ENCODE measurements around the gene AUTS2. TPM values are rescaled to one million over a fixed set of nuclear protein-coding genes. Genes with fewer than 3 reads are reported as not detected.

Gene AUTS2
- total RNA-seq, 1 experiment from 2014 or later, result 42.1 TPM

GRCh38 chr7:70460071-70460470, 861.8 kb downstream of the AUTS2 start:
- POLR2A ChIA-PET (ENCODE audit: low non-redundant PET), result no interaction called here
- no peak for DNase-seq (ENCODE audit: low spot score)
- BruUV-seq (replicated peaks), result no TSS peak
- Histone ChIP-seq H3K27ac (ENCODE audit: low read depth, low read length, poor library complexity, severe bottlenecking) (no peak overlapping the region), H3K9me3 (ENCODE audit: low read depth, low read length, poor library complexity, severe bottlenecking) (no peaks in the 10 kb centered on the region), H3K4me1 (ENCODE audit: insufficient read depth, low read length, poor library complexity, severe bottlenecking) (no peaks in the 10 kb centered on the region), H3K27me3 (replicated peaks; ENCODE audit: insufficient read depth, low read depth, low read length, poor library complexity) (no peaks in the 10 kb centered on the region), H3K36me3 (ENCODE audit: insufficient read depth, low read length, poor library complexity, severe bottlenecking) (no peaks in the 10 kb centered on the region), H3K4me3 (ENCODE audit: low read depth, low read length, poor library complexity, severe bottlenecking) (no peak overlapping the region)
- intact Hi-C loops (cut with micrococcal nuclease; ENCODE audit: unreplicated experiment), result no loop called here
- TF ChIP-seq, protein P1, sequence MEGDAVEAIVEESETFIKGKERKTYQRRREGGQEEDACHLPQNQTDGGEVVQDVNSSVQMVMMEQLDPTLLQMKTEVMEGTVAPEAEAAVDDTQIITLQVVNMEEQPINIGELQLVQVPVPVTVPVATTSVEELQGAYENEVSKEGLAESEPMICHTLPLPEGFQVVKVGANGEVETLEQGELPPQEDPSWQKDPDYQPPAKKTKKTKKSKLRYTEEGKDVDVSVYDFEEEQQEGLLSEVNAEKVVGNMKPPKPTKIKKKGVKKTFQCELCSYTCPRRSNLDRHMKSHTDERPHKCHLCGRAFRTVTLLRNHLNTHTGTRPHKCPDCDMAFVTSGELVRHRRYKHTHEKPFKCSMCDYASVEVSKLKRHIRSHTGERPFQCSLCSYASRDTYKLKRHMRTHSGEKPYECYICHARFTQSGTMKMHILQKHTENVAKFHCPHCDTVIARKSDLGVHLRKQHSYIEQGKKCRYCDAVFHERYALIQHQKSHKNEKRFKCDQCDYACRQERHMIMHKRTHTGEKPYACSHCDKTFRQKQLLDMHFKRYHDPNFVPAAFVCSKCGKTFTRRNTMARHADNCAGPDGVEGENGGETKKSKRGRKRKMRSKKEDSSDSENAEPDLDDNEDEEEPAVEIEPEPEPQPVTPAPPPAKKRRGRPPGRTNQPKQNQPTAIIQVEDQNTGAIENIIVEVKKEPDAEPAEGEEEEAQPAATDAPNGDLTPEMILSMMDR (conservative IDR thresholded peaks at IDR 0.05; ENCODE audit: low read depth, low read length), result no peak
- no peak for TF ChIP-seq EZH2 (IDR thresholded peaks at IDR 0.05; ENCODE audit: borderline replicate concordance, low read depth, low read length, poor library complexity, severe bottlenecking)
- CTCF ChIA-PET, result no interaction called here

DNA sequence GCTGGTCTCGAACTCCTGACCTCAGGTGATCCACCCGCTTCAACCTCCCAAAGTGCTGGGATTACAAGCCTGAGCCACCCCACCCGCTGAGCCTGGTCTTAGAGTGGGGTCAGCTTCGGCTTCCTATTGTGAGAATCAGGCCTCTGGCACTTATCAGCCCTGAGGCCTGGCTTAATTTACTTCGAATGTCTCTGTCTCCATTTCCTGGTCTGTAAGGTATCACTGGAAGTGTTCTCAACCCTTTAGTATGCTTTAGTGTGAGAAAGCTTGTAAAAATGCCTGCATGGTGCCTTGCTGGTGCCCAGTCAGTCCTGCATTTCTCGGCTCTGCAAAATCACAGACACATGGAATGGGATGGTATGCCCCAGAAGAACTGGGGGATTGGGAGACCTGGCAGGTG, 862.3 kb downstream of the AUTS2 start:
- intact Hi-C loops (cut with micrococcal nuclease; ENCODE audit: unreplicated experiment), result no loop called here
- POLR2A ChIA-PET (ENCODE audit: low non-redundant PET), result no interaction called here
- Histone ChIP-seq H3K4me1 (ENCODE audit: insufficient read depth, low read length, poor library complexity, severe bottlenecking) (no peaks in the 10 kb centered on the region), H3K27ac (ENCODE audit: low read depth, low read length, poor library complexity, severe bottlenecking) (no peak overlapping the region), H3K9me3 (ENCODE audit: low read depth, low read length, poor library complexity, severe bottlenecking) (no peaks in the 10 kb centered on the region), H3K36me3 (ENCODE audit: insufficient read depth, low read length, poor library complexity, severe bottlenecking) (no peaks in the 10 kb centered on the region), H3K4me3 (ENCODE audit: low read depth, low read length, poor library complexity, severe bottlenecking) (no peak overlapping the region), H3K27me3 (replicated peaks; ENCODE audit: insufficient read depth, low read depth, low read length, poor library complexity) (no peaks in the 10 kb centered on the region)
- CTCF ChIA-PET, result no interaction called here
- no peak for DNase-seq (ENCODE audit: low spot score)
- BruUV-seq (replicated peaks), result no TSS peak
- TF ChIP-seq EZH2 (IDR thresholded peaks at IDR 0.05; ENCODE audit: borderline replicate concordance, low read depth, low read length, poor library complexity, severe bottlenecking), result no peak
- TF ChIP-seq, protein P1 (conservative IDR thresholded peaks at IDR 0.05; ENCODE audit: low read depth, low read length), result no peak

- Histone ChIP-seq H3K4me3 (ENCODE audit: low read depth, low read length, poor library complexity, severe bottlenecking) (no peak overlapping the region), H3K4me1 (ENCODE audit: insufficient read depth, low read length, poor library complexity, severe bottlenecking) (no peaks in the 10 kb centered on the region), H3K36me3 (ENCODE audit: insufficient read depth, low read length, poor library complexity, severe bottlenecking) (no peaks in the 10 kb centered on the region), H3K27me3 (replicated peaks; ENCODE audit: insufficient read depth, low read depth, low read length, poor library complexity) (no peaks in the 10 kb centered on the region), H3K27ac (ENCODE audit: low read depth, low read length, poor library complexity, severe bottlenecking) (no peak overlapping the region), H3K9me3 (ENCODE audit: low read depth, low read length, poor library complexity, severe bottlenecking) (no peaks in the 10 kb centered on the region)
- intact Hi-C loops (cut with micrococcal nuclease; ENCODE audit: unreplicated experiment), result no loop called here
- CTCF ChIA-PET, result no interaction called here
- no peak for DNase-seq (ENCODE audit: low spot score)
- POLR2A ChIA-PET (ENCODE audit: low non-redundant PET), result no interaction called here
- TF ChIP-seq, protein P1 (conservative IDR thresholded peaks at IDR 0.05; ENCODE audit: low read depth, low read length), result no peak
- no peak for TF ChIP-seq EZH2 (IDR thresholded peaks at IDR 0.05; ENCODE audit: borderline replicate concordance, low read depth, low read length, poor library complexity, severe bottlenecking)
- BruUV-seq (replicated peaks), result no TSS peak
Observed at GRCh38 chr7:70463352-70463938, 865.2 kb downstream of the AUTS2 start.

All from A673 (cell line).